Fibroblast of pulmonary artery (primary cell): Measurements from ENCODE around the gene IGFLR1.

Experiments used
- DNase-seq: peaks from one replicate; pipeline ENCODE4 v3.0.0-alpha.2; 2010; ENCODE audit warnings: low read depth
- H3K4me3 ChIP-seq: replicated peaks from 2 replicates; pipeline ENCODE4 v1.5.1; 2011; ENCODE audit warnings: low read depth, mild to moderate bottlenecking, control low read depth, low read length, moderate library complexity
- TF ChIP-seq, protein P1 (sequence below): IDR thresholded peaks from 2 replicates; pipeline ENCODE4 v1.5.1; 2011; ENCODE audit warnings: mild to moderate bottlenecking, control low read depth, low read length, inconsistent platforms; ENCODE audit errors: missing control alignments

Gene IGFLR1

DNA sequence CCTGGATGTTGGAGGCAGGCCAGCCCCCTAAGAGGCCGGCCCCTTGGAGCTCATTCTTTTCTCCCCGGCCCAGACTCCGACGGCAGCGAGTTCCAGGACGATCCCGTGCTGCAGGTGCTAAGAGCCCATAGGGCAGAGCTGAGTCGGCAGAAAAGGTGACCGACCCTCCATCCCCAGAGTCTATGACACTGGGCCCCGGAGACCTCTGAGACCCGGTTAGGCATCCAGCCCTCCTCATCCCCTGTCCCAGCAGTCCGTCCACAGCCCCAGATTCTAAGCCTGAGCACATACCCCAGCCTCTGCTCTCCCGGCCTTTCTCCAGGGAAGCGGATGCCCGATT, 25.8 kb upstream of the IGFLR1 start:
- DNase-seq = no peak
- TF ChIP-seq, protein P1, sequence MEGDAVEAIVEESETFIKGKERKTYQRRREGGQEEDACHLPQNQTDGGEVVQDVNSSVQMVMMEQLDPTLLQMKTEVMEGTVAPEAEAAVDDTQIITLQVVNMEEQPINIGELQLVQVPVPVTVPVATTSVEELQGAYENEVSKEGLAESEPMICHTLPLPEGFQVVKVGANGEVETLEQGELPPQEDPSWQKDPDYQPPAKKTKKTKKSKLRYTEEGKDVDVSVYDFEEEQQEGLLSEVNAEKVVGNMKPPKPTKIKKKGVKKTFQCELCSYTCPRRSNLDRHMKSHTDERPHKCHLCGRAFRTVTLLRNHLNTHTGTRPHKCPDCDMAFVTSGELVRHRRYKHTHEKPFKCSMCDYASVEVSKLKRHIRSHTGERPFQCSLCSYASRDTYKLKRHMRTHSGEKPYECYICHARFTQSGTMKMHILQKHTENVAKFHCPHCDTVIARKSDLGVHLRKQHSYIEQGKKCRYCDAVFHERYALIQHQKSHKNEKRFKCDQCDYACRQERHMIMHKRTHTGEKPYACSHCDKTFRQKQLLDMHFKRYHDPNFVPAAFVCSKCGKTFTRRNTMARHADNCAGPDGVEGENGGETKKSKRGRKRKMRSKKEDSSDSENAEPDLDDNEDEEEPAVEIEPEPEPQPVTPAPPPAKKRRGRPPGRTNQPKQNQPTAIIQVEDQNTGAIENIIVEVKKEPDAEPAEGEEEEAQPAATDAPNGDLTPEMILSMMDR = no peak
- H3K4me3 ChIP-seq = no peak overlapping the region

DNA sequence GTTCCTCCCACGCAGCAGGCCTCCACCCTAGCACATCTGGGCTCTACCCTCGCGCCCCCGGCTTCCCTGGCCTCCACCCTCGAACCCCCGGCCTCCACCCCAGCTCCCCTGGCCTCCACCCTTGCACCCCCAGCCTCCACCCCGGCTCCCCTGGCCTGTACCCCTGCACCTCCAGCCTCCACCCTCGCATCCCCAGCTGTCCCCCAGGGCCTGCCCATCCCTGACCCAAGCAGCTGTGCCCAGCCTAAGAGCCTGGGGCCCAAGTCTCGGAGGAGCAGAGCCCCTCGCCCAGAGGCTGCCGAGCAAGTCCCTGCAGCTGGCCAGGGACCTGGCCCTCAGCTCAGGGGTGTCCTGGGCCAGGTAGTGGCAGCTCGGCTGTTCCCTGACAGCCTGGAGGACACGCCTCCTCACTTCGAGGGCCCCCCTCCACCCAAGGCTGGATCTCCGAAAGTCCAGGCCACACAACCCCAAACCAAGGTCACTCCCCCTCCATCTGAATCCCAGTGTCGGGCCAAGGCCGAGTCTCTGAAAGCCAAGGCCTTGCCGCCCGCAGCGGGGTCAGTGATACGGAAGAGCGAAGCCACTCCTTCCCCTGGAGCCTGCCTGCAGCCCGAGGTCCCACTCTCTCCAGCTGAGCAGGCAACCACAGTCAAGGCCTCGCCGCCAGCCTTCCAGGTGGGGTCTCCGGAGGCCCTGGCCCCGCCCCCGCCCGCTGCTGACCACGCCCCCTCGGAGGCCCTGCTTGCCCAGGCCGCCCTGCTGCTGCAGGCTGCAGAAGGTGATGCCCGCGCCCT, 25.2 kb upstream of the IGFLR1 start:
- TF ChIP-seq, protein P1 = no peak
- DNase-seq = no peak
- no peak overlapping the region for H3K4me3 ChIP-seq

DNA sequence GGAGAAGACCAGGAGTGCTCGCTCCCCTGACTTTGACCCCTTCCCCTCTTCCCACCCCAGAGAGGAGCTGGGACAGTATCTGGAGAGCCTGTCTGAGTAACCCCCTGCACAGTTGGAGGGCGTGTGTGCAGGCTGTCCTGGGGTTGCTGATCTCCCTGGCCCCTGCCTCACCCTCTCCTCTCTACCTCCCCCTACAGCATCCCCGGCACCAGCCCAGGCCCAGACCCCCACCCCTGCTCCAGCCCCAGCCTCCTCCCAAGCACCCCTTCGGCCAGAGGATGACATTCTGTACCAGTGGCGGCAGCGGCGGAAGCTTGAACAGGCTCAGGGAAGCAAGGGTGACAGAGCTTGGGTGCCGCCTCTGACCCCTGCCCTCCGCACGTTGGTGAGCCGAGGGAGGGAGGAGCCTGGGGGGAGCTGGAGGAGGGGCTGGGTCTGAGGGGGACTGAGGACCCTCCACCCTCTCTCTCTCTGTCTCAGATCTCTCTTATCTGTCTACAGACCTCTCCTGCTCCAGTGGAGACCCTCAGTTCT, 24.4 kb upstream of the IGFLR1 start:
- no peak for DNase-seq
- H3K4me3 ChIP-seq = no peak overlapping the region
- TF ChIP-seq, protein P1 = no peak

DNA sequence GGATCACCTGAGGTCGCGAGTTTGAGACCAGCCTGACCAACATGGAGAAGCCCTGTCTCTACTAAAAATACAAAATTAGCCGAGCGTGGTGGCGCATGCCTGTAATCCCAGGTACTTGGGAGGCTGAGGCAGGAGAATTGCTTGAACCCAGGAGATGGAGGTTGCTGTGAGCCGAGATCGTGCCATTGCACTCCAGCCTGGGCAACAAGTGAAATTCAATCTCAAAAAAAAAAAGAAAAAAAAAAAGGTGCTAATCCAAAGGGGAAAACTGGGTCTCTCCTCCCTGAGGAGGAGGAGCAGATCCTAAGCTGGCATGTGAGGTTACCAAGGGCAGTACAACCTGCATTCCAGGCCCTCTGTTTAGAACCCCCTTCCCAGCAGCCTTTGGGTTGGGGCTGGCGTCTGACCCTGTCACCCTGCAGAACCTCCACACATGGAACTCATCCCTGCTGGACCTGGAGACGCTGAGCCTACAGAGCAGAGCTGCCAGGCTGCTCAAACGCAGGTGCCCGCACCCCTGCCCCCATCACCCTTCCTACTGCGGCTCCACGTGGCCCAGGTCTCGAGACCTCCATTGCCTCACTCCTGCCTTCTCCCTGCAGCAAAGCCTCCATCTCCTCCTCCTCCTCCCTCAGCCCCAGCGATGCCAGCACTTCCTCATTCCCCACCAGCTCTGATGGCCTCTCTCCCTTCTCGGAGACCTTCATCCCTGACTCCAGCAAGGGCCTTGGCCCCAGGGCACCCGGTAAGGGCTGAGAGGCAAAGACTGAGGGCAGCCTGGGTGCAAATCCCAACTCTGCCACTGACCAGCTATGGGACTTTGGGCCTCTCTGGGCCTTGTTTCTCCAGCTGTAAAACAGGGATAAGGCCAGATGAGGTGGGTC, 22.4 kb upstream of the IGFLR1 start:
- H3K4me3 ChIP-seq = no peak overlapping the region
- TF ChIP-seq, protein P1 = no peak
- no peak for DNase-seq

DNA sequence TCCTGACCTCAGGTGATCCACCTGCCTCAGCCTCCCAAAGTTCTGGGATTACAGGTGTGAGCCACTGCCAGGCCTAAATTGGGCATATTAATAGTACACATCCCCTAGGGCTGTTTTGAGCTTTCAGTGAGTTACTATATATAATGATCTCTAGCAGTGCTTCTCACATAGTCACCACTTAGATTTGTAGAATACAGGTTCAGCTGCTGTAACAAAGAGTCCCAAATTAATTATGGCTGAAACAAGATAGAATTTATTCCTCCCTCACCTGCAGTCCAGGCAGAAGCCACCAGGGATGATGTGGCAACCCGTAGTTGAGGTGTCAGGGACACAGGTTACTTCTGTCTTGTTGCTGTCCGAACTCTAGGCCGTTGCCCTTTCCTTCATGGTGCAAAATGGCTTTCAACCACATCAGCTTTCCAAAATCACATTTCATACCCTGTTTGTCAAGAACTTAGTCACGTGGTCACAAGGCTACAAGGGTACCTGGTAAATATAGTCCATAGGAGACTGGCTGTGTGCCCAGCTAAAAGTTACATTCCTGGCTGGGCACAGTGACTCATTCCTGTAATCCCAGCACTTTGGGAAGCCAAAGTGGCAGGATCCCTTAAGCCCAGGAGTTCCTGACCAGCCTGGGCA, 18.6 kb upstream of the IGFLR1 start:
- no peak overlapping the region for H3K4me3 ChIP-seq
- TF ChIP-seq, protein P1 = no peak
- no peak for DNase-seq

DNA sequence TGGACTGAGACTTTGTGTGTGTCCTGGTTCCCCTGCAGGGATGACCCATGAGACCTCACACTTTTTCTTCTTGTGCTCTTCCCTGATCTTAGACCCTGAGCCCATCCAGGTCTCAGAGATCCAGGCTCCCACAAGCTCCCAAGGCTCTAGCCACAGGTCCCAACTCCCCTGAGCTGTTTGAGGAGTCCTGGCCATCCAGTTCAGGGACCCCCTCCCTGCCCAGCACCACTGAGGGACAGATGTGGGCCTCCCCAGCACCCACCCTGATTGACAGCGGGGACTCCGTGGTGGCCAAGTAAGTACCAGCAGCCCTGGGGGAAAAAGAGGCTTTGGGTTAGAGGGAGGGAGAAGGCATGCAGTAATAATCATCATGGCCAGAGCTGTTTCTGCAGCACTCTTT, 17.4 kb upstream of the IGFLR1 start:
- no peak overlapping the region for H3K4me3 ChIP-seq
- no peak for DNase-seq
- TF ChIP-seq, protein P1 = no peak
